Measurements from ENCODE around the gene PSME3.

DNA sequence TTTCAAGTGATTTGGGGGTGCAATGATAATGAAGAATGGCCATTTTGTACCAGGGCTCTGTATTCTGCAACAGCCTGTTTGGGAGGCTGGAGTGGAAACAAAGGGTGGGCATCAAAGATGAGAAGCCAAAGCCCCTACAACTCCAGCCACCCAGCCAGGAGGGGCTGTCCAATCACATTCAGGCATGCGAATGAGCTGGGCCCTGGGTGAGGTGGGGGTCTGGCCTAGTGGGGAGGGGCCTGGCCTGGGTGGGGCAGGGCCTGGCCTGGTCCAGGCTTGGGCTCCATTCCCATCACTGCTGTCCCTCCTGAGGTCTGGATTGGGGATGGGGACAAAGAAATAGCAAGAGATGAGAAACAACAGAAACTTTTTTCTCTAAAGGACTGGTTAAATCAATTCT is 24.2 kb downstream of the PSME3 start:
- TF ChIP-seq, protein P1, sequence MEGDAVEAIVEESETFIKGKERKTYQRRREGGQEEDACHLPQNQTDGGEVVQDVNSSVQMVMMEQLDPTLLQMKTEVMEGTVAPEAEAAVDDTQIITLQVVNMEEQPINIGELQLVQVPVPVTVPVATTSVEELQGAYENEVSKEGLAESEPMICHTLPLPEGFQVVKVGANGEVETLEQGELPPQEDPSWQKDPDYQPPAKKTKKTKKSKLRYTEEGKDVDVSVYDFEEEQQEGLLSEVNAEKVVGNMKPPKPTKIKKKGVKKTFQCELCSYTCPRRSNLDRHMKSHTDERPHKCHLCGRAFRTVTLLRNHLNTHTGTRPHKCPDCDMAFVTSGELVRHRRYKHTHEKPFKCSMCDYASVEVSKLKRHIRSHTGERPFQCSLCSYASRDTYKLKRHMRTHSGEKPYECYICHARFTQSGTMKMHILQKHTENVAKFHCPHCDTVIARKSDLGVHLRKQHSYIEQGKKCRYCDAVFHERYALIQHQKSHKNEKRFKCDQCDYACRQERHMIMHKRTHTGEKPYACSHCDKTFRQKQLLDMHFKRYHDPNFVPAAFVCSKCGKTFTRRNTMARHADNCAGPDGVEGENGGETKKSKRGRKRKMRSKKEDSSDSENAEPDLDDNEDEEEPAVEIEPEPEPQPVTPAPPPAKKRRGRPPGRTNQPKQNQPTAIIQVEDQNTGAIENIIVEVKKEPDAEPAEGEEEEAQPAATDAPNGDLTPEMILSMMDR (IDR thresholded peaks at IDR 0.05), result no peak
- TF ChIP-seq POLR2AphosphoS5 (IDR thresholded peaks at IDR 0.05) (no peak), POLR2A (IDR thresholded peaks at IDR 0.05) (no peak)
